Measurements from ENCODE around the gene PLCH1. TPM values are rescaled to one million over a fixed set of nuclear protein-coding genes. Genes with fewer than 3 reads are reported as not detected.

Gene PLCH1
- polyA plus RNA-seq, 1 donor (not counting 4 experiments of a cell fraction or from before 2014, with no cell fraction given): 0.05 TPM

DNA sequence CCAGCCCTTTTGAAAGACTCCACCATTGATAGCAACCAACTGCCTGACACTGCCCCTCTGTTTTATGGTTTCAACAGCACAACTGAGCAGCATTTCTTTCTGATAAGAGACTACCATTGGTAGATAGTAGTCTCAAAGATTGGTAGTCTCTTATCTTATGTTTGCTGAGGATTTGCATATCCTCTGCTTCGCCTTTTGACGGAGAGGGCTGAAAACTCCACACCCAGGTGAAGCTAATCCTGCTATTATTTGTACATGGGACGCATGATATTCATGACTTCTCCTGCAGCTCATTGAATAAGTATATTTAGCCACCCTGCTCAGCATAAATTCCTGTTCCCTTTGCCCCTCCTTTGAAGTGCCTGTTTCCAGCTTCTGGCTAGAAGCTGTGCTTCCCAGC is 332.0 kb downstream of the PLCH1 start:
- Histone ChIP-seq H3K4me3 (ENCODE audit: control insufficient read depth in 2 of 3, extremely low read depth in 1 of 3, insufficient read depth in 2 of 3, low read depth in 1 of 3, low read length in 3 of 3) (no peak overlapping the region), H3K4me1 (ENCODE audit: control insufficient read depth, extremely low read depth, insufficient read depth, low read length) (peaks cover 17% of the 10 kb centered on the region), H3K9me3 (ENCODE audit: control insufficient read depth, low read depth, low read length) (no peaks in the 10 kb centered on the region), H3K4me2 (ENCODE audit: control insufficient read depth, extremely low read depth, insufficient read depth, low read depth, low read length) (no peak overlapping the region), H3K27me3 (ENCODE audit: control insufficient read depth, extremely low read depth, insufficient read depth, low read length) (no peaks in the 10 kb centered on the region), H3K79me2 (ENCODE audit: control insufficient read depth, insufficient read depth, low read length) (no peaks in the 10 kb centered on the region), H3K27ac (ENCODE audit: control insufficient read depth, insufficient read depth, low read length) (no peak overlapping the region), H3K9me1 (ENCODE audit: control insufficient read depth, extremely low read depth, insufficient read depth, low read length) (no peaks in the 10 kb centered on the region), H3K36me3 (ENCODE audit: control insufficient read depth in 2 of 2, extremely low read depth in 1 of 2, insufficient read depth in 2 of 2, low read length in 2 of 2) (no peaks in the 10 kb centered on the region), H4K20me1 (ENCODE audit: control insufficient read depth, extremely low read depth, insufficient read depth, low read length) (no peaks in the 10 kb centered on the region), H2AFZ (ENCODE audit: control insufficient read depth, low read length) (no peak overlapping the region), H3K9ac (ENCODE audit: control insufficient read depth, extremely low read depth, insufficient read depth, low read length) (no peak overlapping the region)
- FAIRE-seq (no peak), DNase-seq (ENCODE audit: low read depth, low spot score) (no peak)
- TF ChIP-seq, protein P1, sequence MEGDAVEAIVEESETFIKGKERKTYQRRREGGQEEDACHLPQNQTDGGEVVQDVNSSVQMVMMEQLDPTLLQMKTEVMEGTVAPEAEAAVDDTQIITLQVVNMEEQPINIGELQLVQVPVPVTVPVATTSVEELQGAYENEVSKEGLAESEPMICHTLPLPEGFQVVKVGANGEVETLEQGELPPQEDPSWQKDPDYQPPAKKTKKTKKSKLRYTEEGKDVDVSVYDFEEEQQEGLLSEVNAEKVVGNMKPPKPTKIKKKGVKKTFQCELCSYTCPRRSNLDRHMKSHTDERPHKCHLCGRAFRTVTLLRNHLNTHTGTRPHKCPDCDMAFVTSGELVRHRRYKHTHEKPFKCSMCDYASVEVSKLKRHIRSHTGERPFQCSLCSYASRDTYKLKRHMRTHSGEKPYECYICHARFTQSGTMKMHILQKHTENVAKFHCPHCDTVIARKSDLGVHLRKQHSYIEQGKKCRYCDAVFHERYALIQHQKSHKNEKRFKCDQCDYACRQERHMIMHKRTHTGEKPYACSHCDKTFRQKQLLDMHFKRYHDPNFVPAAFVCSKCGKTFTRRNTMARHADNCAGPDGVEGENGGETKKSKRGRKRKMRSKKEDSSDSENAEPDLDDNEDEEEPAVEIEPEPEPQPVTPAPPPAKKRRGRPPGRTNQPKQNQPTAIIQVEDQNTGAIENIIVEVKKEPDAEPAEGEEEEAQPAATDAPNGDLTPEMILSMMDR (optimal IDR thresholded peaks at IDR 0.05 in 1 of 3, IDR thresholded peaks at IDR 0.05 in 1 of 3, conservative IDR thresholded peaks at IDR 0.05 in 1 of 3; ENCODE audit: extremely low read depth in 1 of 3, insufficient read depth in 2 of 3, low read length in 3 of 3): no peak
- TF ChIP-seq EZH2 (IDR thresholded peaks at IDR 0.05; ENCODE audit: low read length): no peak
- dilution Hi-C loops (cut with MboI; ENCODE audit: extremely low pct_ligation_motif_present, low sequenced_read_pairs): no loop called here

DNA sequence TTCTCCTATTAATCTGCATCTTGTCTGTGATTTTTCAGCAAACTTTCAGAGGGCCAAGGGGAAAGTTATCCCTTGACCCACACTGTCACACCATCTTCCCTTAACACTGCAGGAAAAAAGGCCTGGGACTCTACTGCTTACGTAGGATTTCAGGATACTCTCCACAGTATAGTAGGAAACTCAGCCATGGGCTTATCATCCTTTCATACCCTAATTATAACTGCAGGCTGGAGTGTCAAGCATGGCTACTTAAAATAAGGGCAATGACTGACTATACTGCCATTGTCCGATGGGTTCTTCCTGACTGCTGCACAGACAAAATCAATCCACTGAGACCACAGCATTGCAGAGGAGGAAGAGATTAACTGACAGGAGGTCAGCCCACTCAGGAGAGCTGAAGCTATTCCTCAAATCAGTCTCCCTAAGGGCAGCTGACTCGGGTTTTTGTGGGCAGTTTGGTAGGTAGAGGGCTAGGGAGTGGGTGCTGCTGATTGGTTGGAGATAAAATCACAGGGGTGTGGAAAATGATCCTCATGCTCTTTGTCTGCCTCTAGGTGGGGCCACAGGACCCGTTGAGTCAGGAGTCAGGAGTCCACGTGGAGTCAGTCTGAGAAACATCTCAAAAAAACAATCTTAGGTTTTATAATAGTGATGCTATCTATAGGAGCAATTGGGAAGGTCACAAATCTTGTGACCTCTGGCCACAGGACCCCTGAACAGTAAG is 333.2 kb downstream of the PLCH1 start:
- Histone ChIP-seq H3K79me2 (ENCODE audit: control insufficient read depth, insufficient read depth, low read length) (no peaks in the 10 kb centered on the region), H3K9me1 (ENCODE audit: control insufficient read depth, extremely low read depth, insufficient read depth, low read length) (no peaks in the 10 kb centered on the region), H4K20me1 (ENCODE audit: control insufficient read depth, extremely low read depth, insufficient read depth, low read length) (no peaks in the 10 kb centered on the region), H3K4me1 (ENCODE audit: control insufficient read depth, extremely low read depth, insufficient read depth, low read length) (peaks cover 6% of the 10 kb centered on the region), H3K4me3 (ENCODE audit: control insufficient read depth in 2 of 3, extremely low read depth in 1 of 3, insufficient read depth in 2 of 3, low read depth in 1 of 3, low read length in 3 of 3) (no peak overlapping the region), H3K27me3 (ENCODE audit: control insufficient read depth, extremely low read depth, insufficient read depth, low read length) (no peaks in the 10 kb centered on the region), H3K9me3 (ENCODE audit: control insufficient read depth, low read depth, low read length) (no peaks in the 10 kb centered on the region), H3K36me3 (ENCODE audit: control insufficient read depth in 2 of 2, extremely low read depth in 1 of 2, insufficient read depth in 2 of 2, low read length in 2 of 2) (no peaks in the 10 kb centered on the region), H2AFZ (ENCODE audit: control insufficient read depth, low read length) (no peak overlapping the region), H3K9ac (ENCODE audit: control insufficient read depth, extremely low read depth, insufficient read depth, low read length) (no peak overlapping the region), H3K4me2 (ENCODE audit: control insufficient read depth, extremely low read depth, insufficient read depth, low read depth, low read length) (no peak overlapping the region), H3K27ac (ENCODE audit: control insufficient read depth, insufficient read depth, low read length) (no peak overlapping the region)
- FAIRE-seq (no peak), DNase-seq (ENCODE audit: low read depth, low spot score) (no peak)
- dilution Hi-C loops (cut with MboI; ENCODE audit: extremely low pct_ligation_motif_present, low sequenced_read_pairs): no loop called here
- TF ChIP-seq, protein P1 (optimal IDR thresholded peaks at IDR 0.05 in 1 of 3, IDR thresholded peaks at IDR 0.05 in 1 of 3, conservative IDR thresholded peaks at IDR 0.05 in 1 of 3; ENCODE audit: extremely low read depth in 1 of 3, insufficient read depth in 2 of 3, low read length in 3 of 3): peak in 2 of 3 experiments; percentile 10 to 26
- no peak for TF ChIP-seq EZH2 (IDR thresholded peaks at IDR 0.05; ENCODE audit: low read length)
